PC-3 (cell line): ENCODE results near the gene RHOV.

Experiments
- EZH2 ChIP-seq: fragments of 300-600 bp; sonication (generic); IDR thresholded peaks from one replicate; pipeline ENCODE4 v1.6.1; 2017; ENCODE audit warnings: antibody characterized with exemption, mild to moderate bottlenecking, low read length; ENCODE audit not compliant: unreplicated experiment
- TF ChIP-seq, protein P1 (sequence below): fragments of 300-600 bp; sonication (generic); conservative IDR thresholded peaks from 2 replicates; pipeline ENCODE4 v1.5.1; 2017; ENCODE audit warnings: antibody characterized with exemption, low read depth, mild to moderate bottlenecking, low read length

DNA sequence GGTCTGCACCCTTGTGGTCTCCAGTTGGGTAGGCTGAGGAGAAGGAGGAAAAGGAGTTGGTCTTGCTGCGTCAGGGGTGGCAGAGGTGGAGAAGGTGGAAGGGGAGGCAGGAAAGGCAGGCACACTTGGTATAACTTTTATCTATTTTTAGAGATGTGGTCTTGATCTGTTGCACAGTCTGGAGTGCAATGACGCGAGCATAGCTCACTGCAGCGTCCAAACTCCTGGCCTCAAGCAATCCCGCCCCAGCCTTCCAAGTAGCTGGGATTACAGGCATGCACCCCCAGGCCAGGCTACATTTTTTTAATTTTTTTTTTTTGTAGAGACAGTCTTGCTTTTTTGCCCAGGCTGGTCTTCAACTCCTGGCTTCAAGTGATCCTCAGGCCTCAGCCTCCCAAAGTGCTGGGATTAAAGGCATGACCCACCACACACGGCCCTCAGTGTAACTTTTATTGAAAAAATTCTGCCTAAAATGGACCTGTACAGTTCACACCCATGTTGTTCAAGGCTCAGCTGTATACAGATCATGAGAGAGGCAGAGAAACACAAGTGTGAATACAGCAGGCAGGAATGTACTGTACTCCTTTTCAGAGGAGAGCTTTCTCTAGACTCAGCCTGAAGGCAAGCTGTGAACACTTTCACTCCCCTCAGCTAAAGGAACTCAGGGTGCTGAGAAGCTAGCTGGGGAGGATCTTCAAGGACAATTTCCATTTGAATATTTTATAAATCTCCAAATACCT lies 2.1 kb upstream of the RHOV start:
- TF ChIP-seq, protein P1, sequence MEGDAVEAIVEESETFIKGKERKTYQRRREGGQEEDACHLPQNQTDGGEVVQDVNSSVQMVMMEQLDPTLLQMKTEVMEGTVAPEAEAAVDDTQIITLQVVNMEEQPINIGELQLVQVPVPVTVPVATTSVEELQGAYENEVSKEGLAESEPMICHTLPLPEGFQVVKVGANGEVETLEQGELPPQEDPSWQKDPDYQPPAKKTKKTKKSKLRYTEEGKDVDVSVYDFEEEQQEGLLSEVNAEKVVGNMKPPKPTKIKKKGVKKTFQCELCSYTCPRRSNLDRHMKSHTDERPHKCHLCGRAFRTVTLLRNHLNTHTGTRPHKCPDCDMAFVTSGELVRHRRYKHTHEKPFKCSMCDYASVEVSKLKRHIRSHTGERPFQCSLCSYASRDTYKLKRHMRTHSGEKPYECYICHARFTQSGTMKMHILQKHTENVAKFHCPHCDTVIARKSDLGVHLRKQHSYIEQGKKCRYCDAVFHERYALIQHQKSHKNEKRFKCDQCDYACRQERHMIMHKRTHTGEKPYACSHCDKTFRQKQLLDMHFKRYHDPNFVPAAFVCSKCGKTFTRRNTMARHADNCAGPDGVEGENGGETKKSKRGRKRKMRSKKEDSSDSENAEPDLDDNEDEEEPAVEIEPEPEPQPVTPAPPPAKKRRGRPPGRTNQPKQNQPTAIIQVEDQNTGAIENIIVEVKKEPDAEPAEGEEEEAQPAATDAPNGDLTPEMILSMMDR = no peak
- TF ChIP-seq EZH2 = no peak
